Measurements from ENCODE around the gene RPL37. TPM values are rescaled to one million over a fixed set of nuclear protein-coding genes. Genes with fewer than 3 reads are reported as not detected.
A peak's percentile ranks its signal among the peaks of the same experiment; 100 is the strongest.

RPL37 gene
- total RNA-seq, 1 donor from 2014 or later = 2,223 TPM

- Mint-ChIP-seq H3K36me3 (ENCODE audit: low read depth) (peaks cover 63% of the 10 kb centered on the region), H3K4me1 (peaks cover 49% of the 10 kb centered on the region), H3K9me3 (no peaks in the 10 kb centered on the region), H3K4me3 (peak overlapping the region; percentile 100), H3K27me3 (no peaks in the 10 kb centered on the region), H3K27ac (peak overlapping the region; percentile 99)
- TF ChIP-seq CTCF (IDR thresholded peaks at IDR 0.05) = no peak
- DNase-seq = no peak
- ChIA-PET POLR2A (no interaction called here), CTCF (no interaction called here)
- intact Hi-C loops (cut with micrococcal nuclease) = loop anchor here (2.0 kb wide), 1 partner anchor 1759 kb away; the partner anchor contains the start of gene RICTOR
- no peak for ATAC-seq (ENCODE audit: low read depth)
Measured at GRCh38 chr5:40833712-40834229, 1.3 kb downstream of the RPL37 start.

GRCh38 chr5:40832345-40832744 is 2.7 kb downstream of the RPL37 start:
- CTCF ChIA-PET = no interaction called here
- TF ChIP-seq CTCF (IDR thresholded peaks at IDR 0.05) = no peak
- H3K36me3 Mint-ChIP-seq (ENCODE audit: low read depth) = peaks cover 78% of the 10 kb centered on the region
- peak overlapping the region; percentile 57 for H3K27ac Mint-ChIP-seq
- no peaks in the 10 kb centered on the region for H3K27me3 Mint-ChIP-seq
- POLR2A ChIA-PET = no interaction called here
- H3K4me1 Mint-ChIP-seq = peaks cover 53% of the 10 kb centered on the region
- DNase-seq (no peak), ATAC-seq (ENCODE audit: low read depth) (no peak)
- intact Hi-C loops (cut with micrococcal nuclease) = no loop called here
- H3K4me3 Mint-ChIP-seq = no peak overlapping the region
- no peaks in the 10 kb centered on the region for H3K9me3 Mint-ChIP-seq

- H3K4me1 Mint-ChIP-seq = peaks cover 53% of the 10 kb centered on the region
- H3K27me3 Mint-ChIP-seq = no peaks in the 10 kb centered on the region
- H3K36me3 Mint-ChIP-seq (ENCODE audit: low read depth) = peaks cover 84% of the 10 kb centered on the region
- ATAC-seq (ENCODE audit: low read depth) = no peak
- no peak for DNase-seq
- H3K9me3 Mint-ChIP-seq = no peaks in the 10 kb centered on the region
- peak overlapping the region; percentile 21 for H3K4me3 Mint-ChIP-seq
- intact Hi-C loops (cut with micrococcal nuclease) = no loop called here
- CTCF ChIA-PET = no interaction called here
- H3K27ac Mint-ChIP-seq = peak overlapping the region; percentile 57
- POLR2A ChIA-PET = no interaction called here
- TF ChIP-seq CTCF (IDR thresholded peaks at IDR 0.05) = no peak
Measured at GRCh38 chr5:40831346-40832210, 3.4 kb downstream of the RPL37 start.

GRCh38 chr5:40829748-40830533 is 5.1 kb downstream of the RPL37 start:
- ATAC-seq (ENCODE audit: low read depth) (no peak), DNase-seq (no peak)
- TF ChIP-seq CTCF (IDR thresholded peaks at IDR 0.05) = no peak
- ChIA-PET CTCF (no interaction called here), POLR2A (interaction anchor here (0.6 to 1.4 kb wide), 4 partner anchors 12 to 423 kb away, joined by 3 to 4 read pairs (median 4); partner anchors contain the start of gene PRKAA1)
- peaks cover 41% of the 10 kb centered on the region for H3K4me1 Mint-ChIP-seq
- intact Hi-C loops (cut with micrococcal nuclease) = no loop called here
- no peak overlapping the region for H3K4me3 Mint-ChIP-seq
- peaks cover 93% of the 10 kb centered on the region for H3K36me3 Mint-ChIP-seq (ENCODE audit: low read depth)
- no peak overlapping the region for H3K27ac Mint-ChIP-seq
- H3K9me3 Mint-ChIP-seq = no peaks in the 10 kb centered on the region
- no peaks in the 10 kb centered on the region for H3K27me3 Mint-ChIP-seq
